ENCODE measurements around the gene PAPPA. TPM values are rescaled to one million over a fixed set of nuclear protein-coding genes. Genes with fewer than 3 reads are reported as not detected.

PAPPA gene
- total RNA-seq, 1 donor from 2014 or later, result 1.3 TPM

DNA sequence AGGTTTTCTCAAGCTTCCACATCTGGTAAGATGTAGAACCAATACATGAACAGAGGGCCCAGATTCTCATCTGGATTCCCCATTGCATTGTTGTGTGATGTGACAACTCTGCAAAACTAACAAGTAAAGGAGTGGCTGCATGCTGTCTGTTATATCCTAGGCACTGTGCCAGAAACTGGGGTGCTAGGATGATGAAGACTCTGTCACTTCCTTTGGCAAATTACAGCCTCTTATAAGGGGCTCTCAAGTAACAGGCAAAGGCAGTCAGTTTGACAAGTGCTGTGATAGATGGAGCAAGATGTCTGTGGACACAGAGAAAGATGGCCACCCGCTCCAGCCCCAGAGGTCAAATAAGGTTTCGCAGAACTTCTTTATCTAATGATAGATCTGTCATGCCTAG lies 115.7 kb downstream of the PAPPA start:
- TF ChIP-seq, protein P1, sequence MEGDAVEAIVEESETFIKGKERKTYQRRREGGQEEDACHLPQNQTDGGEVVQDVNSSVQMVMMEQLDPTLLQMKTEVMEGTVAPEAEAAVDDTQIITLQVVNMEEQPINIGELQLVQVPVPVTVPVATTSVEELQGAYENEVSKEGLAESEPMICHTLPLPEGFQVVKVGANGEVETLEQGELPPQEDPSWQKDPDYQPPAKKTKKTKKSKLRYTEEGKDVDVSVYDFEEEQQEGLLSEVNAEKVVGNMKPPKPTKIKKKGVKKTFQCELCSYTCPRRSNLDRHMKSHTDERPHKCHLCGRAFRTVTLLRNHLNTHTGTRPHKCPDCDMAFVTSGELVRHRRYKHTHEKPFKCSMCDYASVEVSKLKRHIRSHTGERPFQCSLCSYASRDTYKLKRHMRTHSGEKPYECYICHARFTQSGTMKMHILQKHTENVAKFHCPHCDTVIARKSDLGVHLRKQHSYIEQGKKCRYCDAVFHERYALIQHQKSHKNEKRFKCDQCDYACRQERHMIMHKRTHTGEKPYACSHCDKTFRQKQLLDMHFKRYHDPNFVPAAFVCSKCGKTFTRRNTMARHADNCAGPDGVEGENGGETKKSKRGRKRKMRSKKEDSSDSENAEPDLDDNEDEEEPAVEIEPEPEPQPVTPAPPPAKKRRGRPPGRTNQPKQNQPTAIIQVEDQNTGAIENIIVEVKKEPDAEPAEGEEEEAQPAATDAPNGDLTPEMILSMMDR (IDR thresholded peaks at IDR 0.05; ENCODE audit: insufficient read depth, low read length, severe bottlenecking), result no peak
- Histone ChIP-seq H3K27me3 (ENCODE audit: control insufficient read depth, insufficient read depth, low read length) (no peaks in the 10 kb centered on the region), H3K36me3 (ENCODE audit: control insufficient read depth, insufficient read depth, low read length) (no peaks in the 10 kb centered on the region), H3K4me3 (ENCODE audit: low read depth, low read length) (no peak overlapping the region)
- DNase-seq (ENCODE audit: low read depth) (peak; percentile 74), FAIRE-seq (peak; percentile 52)

- DNase-seq (ENCODE audit: low read depth), result no peak
- no peak for FAIRE-seq
- no peaks in the 10 kb centered on the region for H3K36me3 ChIP-seq (ENCODE audit: control insufficient read depth, insufficient read depth, low read length)
- TF ChIP-seq, protein P1 (IDR thresholded peaks at IDR 0.05; ENCODE audit: insufficient read depth, low read length, severe bottlenecking), result no peak
- no peaks in the 10 kb centered on the region for H3K27me3 ChIP-seq (ENCODE audit: control insufficient read depth, insufficient read depth, low read length)
- H3K4me3 ChIP-seq (ENCODE audit: low read depth, low read length), result no peak overlapping the region
These were observed 117.0 kb downstream of the PAPPA start for GRCh38 chr9:116270546-116270945.

GRCh38 chr9:116271340-116271739 lies 117.7 kb downstream of the PAPPA start:
- DNase-seq (ENCODE audit: low read depth) (peak; percentile 65), FAIRE-seq (no peak)
- Histone ChIP-seq H3K36me3 (ENCODE audit: control insufficient read depth, insufficient read depth, low read length) (no peaks in the 10 kb centered on the region), H3K27me3 (ENCODE audit: control insufficient read depth, insufficient read depth, low read length) (no peaks in the 10 kb centered on the region), H3K4me3 (ENCODE audit: low read depth, low read length) (no peak overlapping the region)
- TF ChIP-seq, protein P1 (IDR thresholded peaks at IDR 0.05; ENCODE audit: insufficient read depth, low read length, severe bottlenecking), result no peak

DNA sequence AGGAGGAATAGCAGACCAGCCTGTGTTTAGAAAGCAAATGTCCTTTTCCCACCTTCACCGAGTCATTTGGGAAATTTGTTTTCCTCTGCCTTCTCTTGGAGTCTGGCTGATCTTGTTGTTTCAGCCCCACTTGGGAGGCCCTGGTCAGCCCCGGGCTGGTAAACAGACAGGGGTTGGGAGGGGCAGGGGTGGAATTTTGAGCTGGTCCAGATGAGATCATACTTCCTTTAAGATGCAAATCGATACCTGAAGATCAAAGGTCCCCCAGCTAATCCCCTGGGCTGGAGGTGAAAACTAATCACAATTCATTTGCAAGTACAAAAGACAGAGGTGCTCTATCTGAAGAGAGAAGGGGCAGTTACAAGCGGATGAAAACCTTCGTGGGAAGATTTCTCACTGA lies 118.4 kb downstream of the PAPPA start:
- FAIRE-seq (no peak), DNase-seq (ENCODE audit: low read depth) (no peak)

GRCh38 chr9:116274293-116274692 lies 120.7 kb downstream of the PAPPA start:
- FAIRE-seq (no peak), DNase-seq (ENCODE audit: low read depth) (no peak)
- Histone ChIP-seq H3K27me3 (ENCODE audit: control insufficient read depth, insufficient read depth, low read length) (no peaks in the 10 kb centered on the region), H3K4me3 (ENCODE audit: low read depth, low read length) (no peak overlapping the region), H3K36me3 (ENCODE audit: control insufficient read depth, insufficient read depth, low read length) (no peaks in the 10 kb centered on the region)
- TF ChIP-seq, protein P1 (IDR thresholded peaks at IDR 0.05; ENCODE audit: insufficient read depth, low read length, severe bottlenecking), result no peak

More for the DNA sequence above, 118.4 kb downstream of the PAPPA start:
- Histone ChIP-seq H3K4me3 (ENCODE audit: low read depth, low read length) (no peak overlapping the region), H3K36me3 (ENCODE audit: control insufficient read depth, insufficient read depth, low read length) (no peaks in the 10 kb centered on the region), H3K27me3 (ENCODE audit: control insufficient read depth, insufficient read depth, low read length) (no peaks in the 10 kb centered on the region)
- TF ChIP-seq, protein P1 (IDR thresholded peaks at IDR 0.05; ENCODE audit: insufficient read depth, low read length, severe bottlenecking), result no peak
